Gastrocnemius medialis (tissue), 4 donors: ENCODE data around the gene AGTR2. TPM values are rescaled to one million over a fixed set of nuclear protein-coding genes. Genes with fewer than 3 reads are reported as not detected.

Experiments used
- ATAC-seq, 2 donors: fragments of 150-250 bp; one replicate each; pipeline ENCODE4 v1.9.1; 2016
- DNase-seq, 2 donors: peaks; one replicate each; pipeline ENCODE4 v3.0.0-alpha.2; 2019
- H3K27ac ChIP-seq, 4 donors: fragments of 200-600 bp; sonication (generic); 1 replicate in 1 of 4; 2 replicates in 3 of 4; pipeline ENCODE4 v1.5.1; 2016 to 2018; ENCODE audit warnings: mild to moderate bottlenecking in 2 of 4, moderate library complexity in 1 of 4
- H3K27me3 ChIP-seq, 3 donors: fragments of 200-600 bp; sonication (generic) in 2 of 3; 1 replicate in 1 of 3; 2 replicates in 2 of 3; pipeline versions ENCODE4 v1.5.1 to v1.6.0; 2016 to 2019; ENCODE audit warnings: mild to moderate bottlenecking in 1 of 3, moderate library complexity in 1 of 3
- H3K36me3 ChIP-seq, 2 donors: fragments of 200-600 bp; sonication (generic) in 1 of 2; one replicate each; pipeline ENCODE4 v1.5.1; 2017 to 2018
- H3K4me1 ChIP-seq, 2 donors: fragments of 200-600 bp; sonication (generic) in 1 of 2; one replicate each; pipeline ENCODE4 v1.5.1; 2016 to 2017; ENCODE audit warnings: mild to moderate bottlenecking in 2 of 2
- H3K4me3 ChIP-seq, 4 donors: fragments of 200-600 bp; sonication (generic) in 3 of 4; 1 replicate in 1 of 4; 2 replicates in 3 of 4; pipeline ENCODE4 v1.5.1; 2016 to 2019; ENCODE audit warnings: mild to moderate bottlenecking in 2 of 4
- H3K9me3 ChIP-seq, 3 donors: fragments of 200-600 bp; sonication (generic) in 2 of 3; 1 replicate in 1 of 3; 2 replicates in 2 of 3; pipeline ENCODE4 v1.5.1; 2016 to 2019
- CTCF ChIP-seq, 5 experiments: fragments of 450-650 bp in 3 of 5; fragments of 200-600 bp in 2 of 5; sonication (generic) in 2 of 5; IDR thresholded peaks in 4 of 5; conservative IDR thresholded peaks in 1 of 5; 1 replicate in 4 of 5; 2 replicates in 1 of 5; pipeline ENCODE4 v1.5.1; 2016 to 2019; ENCODE audit warnings: antibody characterized with exemption in 5 of 5, mild to moderate bottlenecking in 3 of 5, moderate library complexity in 3 of 5
- POLR2A ChIP-seq, 2 donors: fragments of 450-650 bp; IDR thresholded peaks; one replicate each; pipeline ENCODE4 v1.6.1; 2017; ENCODE audit warnings: antibody characterized with exemption in 2 of 2, mild to moderate bottlenecking in 2 of 2, moderate library complexity in 2 of 2
- in situ Hi-C, 4 donors: fragments of 200-750 bp; cut with MboI; loops; one replicate each; pipeline versions ENCODE4 v1.15.0 to v1.8.0; 2017; ENCODE audit warnings: low sequenced_read_pairs in 4 of 4
- intact Hi-C: fragments of 100-400 bp; cut with DNase I; formaldehyde crosslinking; loops from one replicate; pipeline ENCODE4 v1.15.1; 2023; ENCODE audit warnings: low total_unique reads
- total RNA-seq, 4 donors: library from RNA; depleted of rRNA; stranded (reverse); fragments of >200 nt; gene quantifications; one replicate each; pipeline versions ENCODE4 v1.1.0 to v1.2.3, GENCODE V29; 2016

Gene AGTR2
- total RNA-seq, 4 donors from 2014 or later = not detected

GRCh38 chrX:116181300-116181699 is 10.8 kb downstream of the AGTR2 start:
- Histone ChIP-seq H3K27ac (no peak overlapping the region), H3K36me3 (no peaks in the 10 kb centered on the region), H3K9me3 (no peaks in the 10 kb centered on the region), H3K4me1 (no peaks in the 10 kb centered on the region), H3K27me3 (no peaks in the 10 kb centered on the region), H3K4me3 (no peak overlapping the region)
- intact Hi-C loops = no loop called here
- DNase-seq (no peak), ATAC-seq (no peak)
- in situ Hi-C loops = no loop called here
- TF ChIP-seq POLR2A (IDR thresholded peaks at IDR 0.05) (no peak), CTCF (IDR thresholded peaks at IDR 0.05 in 4 of 5, conservative IDR thresholded peaks at IDR 0.05 in 1 of 5) (no peak)

- Histone ChIP-seq H3K27ac (no peak overlapping the region), H3K4me1 (no peaks in the 10 kb centered on the region), H3K27me3 (no peaks in the 10 kb centered on the region), H3K4me3 (no peak overlapping the region), H3K36me3 (no peaks in the 10 kb centered on the region), H3K9me3 (no peaks in the 10 kb centered on the region)
- TF ChIP-seq POLR2A (IDR thresholded peaks at IDR 0.05) (no peak), CTCF (IDR thresholded peaks at IDR 0.05 in 4 of 5, conservative IDR thresholded peaks at IDR 0.05 in 1 of 5) (no peak)
- no peak for DNase-seq
- in situ Hi-C loops (no loop called here), intact Hi-C loops (no loop called here)
- ATAC-seq = no peak
Measured at GRCh38 chrX:116185163-116185562, 14.6 kb downstream of the AGTR2 start.

GRCh38 chrX:116194649-116195048 is 24.1 kb downstream of the AGTR2 start:
- H3K4me3 ChIP-seq = no peak overlapping the region
- TF ChIP-seq POLR2A (IDR thresholded peaks at IDR 0.05) (no peak), CTCF (IDR thresholded peaks at IDR 0.05 in 4 of 5, conservative IDR thresholded peaks at IDR 0.05 in 1 of 5) (no peak)
- in situ Hi-C loops = no loop called here
- intact Hi-C loops = no loop called here
- H3K9me3 ChIP-seq = no peaks in the 10 kb centered on the region
- H3K36me3 ChIP-seq = no peaks in the 10 kb centered on the region
- H3K4me1 ChIP-seq = no peaks in the 10 kb centered on the region
- DNase-seq = no peak
- H3K27me3 ChIP-seq = no peaks in the 10 kb centered on the region
- no peak overlapping the region for H3K27ac ChIP-seq
- ATAC-seq = no peak

- H3K9me3 ChIP-seq = no peaks in the 10 kb centered on the region
- no peak overlapping the region for H3K27ac ChIP-seq
- no peaks in the 10 kb centered on the region for H3K27me3 ChIP-seq
- no peak for DNase-seq
- intact Hi-C loops = no loop called here
- in situ Hi-C loops = no loop called here
- no peaks in the 10 kb centered on the region for H3K36me3 ChIP-seq
- TF ChIP-seq POLR2A (IDR thresholded peaks at IDR 0.05) (no peak), CTCF (IDR thresholded peaks at IDR 0.05 in 4 of 5, conservative IDR thresholded peaks at IDR 0.05 in 1 of 5) (no peak)
- H3K4me1 ChIP-seq = no peaks in the 10 kb centered on the region
- no peak overlapping the region for H3K4me3 ChIP-seq
- no peak for ATAC-seq
Measured at GRCh38 chrX:116198235-116198634, 27.7 kb downstream of the AGTR2 start.

GRCh38 chrX:116198810-116199209 is 28.3 kb downstream of the AGTR2 start:
- in situ Hi-C loops (no loop called here), intact Hi-C loops (no loop called here)
- TF ChIP-seq POLR2A (IDR thresholded peaks at IDR 0.05) (no peak), CTCF (IDR thresholded peaks at IDR 0.05 in 4 of 5, conservative IDR thresholded peaks at IDR 0.05 in 1 of 5) (no peak)
- DNase-seq (no peak), ATAC-seq (no peak)
- Histone ChIP-seq H3K27ac (no peak overlapping the region), H3K9me3 (no peaks in the 10 kb centered on the region), H3K36me3 (no peaks in the 10 kb centered on the region), H3K4me3 (no peak overlapping the region), H3K27me3 (no peaks in the 10 kb centered on the region), H3K4me1 (no peaks in the 10 kb centered on the region)
